Lower leg skin (tissue), 3 donors: ENCODE measurements around the gene SREBF1.

Experiments used
- POLR2A ChIP-seq, 2 donors: fragments of 450-650 bp; IDR thresholded peaks; one replicate each; pipeline ENCODE4 v1.6.1; 2016 to 2017; ENCODE audit warnings: antibody characterized with exemption in 2 of 2, mild to moderate bottlenecking in 1 of 2, moderate library complexity in 1 of 2
- TF ChIP-seq, protein P1 (sequence below), 3 donors: fragments of 450-650 bp; IDR thresholded peaks; one replicate each; pipeline ENCODE4 v1.5.1; 2016; ENCODE audit warnings: antibody characterized with exemption in 3 of 3, mild to moderate bottlenecking in 3 of 3, moderate library complexity in 2 of 3

DNA sequence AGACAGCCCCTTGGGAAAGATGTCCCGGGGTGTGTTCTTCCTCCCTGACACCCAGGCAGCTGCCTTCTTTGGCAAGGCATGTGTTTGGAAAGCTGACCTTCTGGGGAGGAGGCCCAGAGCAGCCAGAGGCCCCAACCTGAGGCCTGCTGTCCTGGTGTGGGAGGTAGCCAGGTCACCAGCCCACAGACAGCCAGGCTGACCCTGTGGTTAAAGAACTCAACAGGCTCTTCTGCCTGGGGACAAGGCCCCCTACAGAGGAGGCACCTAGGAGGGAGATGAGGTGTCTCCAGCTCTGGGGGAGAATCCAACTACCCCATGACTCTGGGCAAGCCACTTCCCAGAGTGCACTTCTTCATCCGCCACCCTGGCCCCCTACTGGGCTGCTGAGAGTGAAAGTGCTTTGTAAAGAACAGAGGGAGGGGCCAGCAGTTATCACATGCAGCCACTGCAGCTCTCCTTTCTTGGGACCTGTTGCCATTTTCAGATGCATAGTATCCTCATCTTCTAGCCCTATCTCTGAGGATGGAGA lies 13.1 kb upstream of the SREBF1 start:
- TF ChIP-seq POLR2A (IDR thresholded peaks at IDR 0.05): no peak
- TF ChIP-seq, protein P1, sequence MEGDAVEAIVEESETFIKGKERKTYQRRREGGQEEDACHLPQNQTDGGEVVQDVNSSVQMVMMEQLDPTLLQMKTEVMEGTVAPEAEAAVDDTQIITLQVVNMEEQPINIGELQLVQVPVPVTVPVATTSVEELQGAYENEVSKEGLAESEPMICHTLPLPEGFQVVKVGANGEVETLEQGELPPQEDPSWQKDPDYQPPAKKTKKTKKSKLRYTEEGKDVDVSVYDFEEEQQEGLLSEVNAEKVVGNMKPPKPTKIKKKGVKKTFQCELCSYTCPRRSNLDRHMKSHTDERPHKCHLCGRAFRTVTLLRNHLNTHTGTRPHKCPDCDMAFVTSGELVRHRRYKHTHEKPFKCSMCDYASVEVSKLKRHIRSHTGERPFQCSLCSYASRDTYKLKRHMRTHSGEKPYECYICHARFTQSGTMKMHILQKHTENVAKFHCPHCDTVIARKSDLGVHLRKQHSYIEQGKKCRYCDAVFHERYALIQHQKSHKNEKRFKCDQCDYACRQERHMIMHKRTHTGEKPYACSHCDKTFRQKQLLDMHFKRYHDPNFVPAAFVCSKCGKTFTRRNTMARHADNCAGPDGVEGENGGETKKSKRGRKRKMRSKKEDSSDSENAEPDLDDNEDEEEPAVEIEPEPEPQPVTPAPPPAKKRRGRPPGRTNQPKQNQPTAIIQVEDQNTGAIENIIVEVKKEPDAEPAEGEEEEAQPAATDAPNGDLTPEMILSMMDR (IDR thresholded peaks at IDR 0.05): no peak
